H1 (cell line): ENCODE data around the gene MBNL3. TPM values are rescaled to one million over a fixed set of nuclear protein-coding genes. Genes with fewer than 3 reads are reported as not detected.
A peak's percentile ranks its signal among the peaks of the same experiment; 100 is the strongest.

Experiments used
- CTCF ChIA-PET: fragments of 300-600 bp; sonication (Branson Sonifier 250); formaldehyde crosslinking; loops from one replicate; lab custom pipeline; 2021; ENCODE audit not compliant: partially characterized antibody; lab: Charles Lee
- POLR2A ChIA-PET: fragments of 300-600 bp; sonication (Branson Sonifier 250); formaldehyde crosslinking; loops from one replicate; lab custom pipeline; 2021; ENCODE audit warnings: inconsistent platforms; ENCODE audit not compliant: partially characterized antibody; lab: Charles Lee
- DNase-seq, 2 experiments: peaks; one replicate each; pipeline versions ENCODE4 v3.0.0 to v3.0.0-alpha.2; 2010 to 2022; ENCODE audit warnings: low spot score in 2 of 2, low read depth in 1 of 2, mixed read lengths in 1 of 2
- FAIRE-seq: peaks from 2 replicates; lab custom pipeline; 2011; peaks lifted over from hg19 to GRCh38; lab: Jason Lieb, UNC
- H2AFZ ChIP-seq: 2 replicates; pipeline ENCODE4 v1.8.1; 2012; ENCODE audit warnings: low read length, inconsistent platforms
- H2AK5ac ChIP-seq: 2 replicates; pipeline ENCODE4 v1.6.1; 2013; ENCODE audit warnings: low read depth, low read length
- H2BK120ac ChIP-seq: replicated peaks from 2 replicates; pipeline ENCODE3; 2013; ENCODE audit warnings: low read depth, low read length, inconsistent platforms
- H2BK12ac ChIP-seq: 2 replicates; pipeline ENCODE4 v1.6.1; 2013; ENCODE audit warnings: low read depth, low read length
- H2BK15ac ChIP-seq: 2 replicates; pipeline ENCODE4 v1.6.1; 2013; ENCODE audit warnings: low read length
- H2BK20ac ChIP-seq: 2 replicates; pipeline ENCODE4 v1.6.1; 2013; ENCODE audit warnings: low read length
- H2BK5ac ChIP-seq: 2 replicates; pipeline ENCODE4 v1.6.1; 2013; ENCODE audit warnings: low read depth, low read length
- H3K14ac ChIP-seq: 2 replicates; pipeline ENCODE4 v1.6.1; 2013; ENCODE audit warnings: inconsistent platforms; ENCODE audit not compliant: insufficient read length
- H3K18ac ChIP-seq: 2 replicates; pipeline ENCODE4 v1.6.1; 2013; ENCODE audit warnings: low read length; ENCODE audit errors: extremely low read depth
- H3K23ac ChIP-seq: 2 replicates; pipeline ENCODE4 v1.6.1; 2013; ENCODE audit warnings: inconsistent platforms; ENCODE audit not compliant: insufficient read length
- H3K23me2 ChIP-seq: 2 replicates; pipeline ENCODE4 v1.6.1; 2013; ENCODE audit warnings: low read depth, low read length
- H3K27ac ChIP-seq: 2 replicates; pipeline ENCODE4 v1.6.1; 2011; ENCODE audit warnings: low read depth, low read length, inconsistent platforms
- H3K27me3 ChIP-seq, 4 experiments: replicated peaks in 1 of 4; 1 replicate in 1 of 4; 2 replicates in 3 of 4; pipeline versions ENCODE4 v1.6.1 to v1.8.1; 2011 to 2013; ENCODE audit warnings: low read length in 3 of 4, mild to moderate bottlenecking in 3 of 4, inconsistent platforms in 2 of 4, mixed read lengths in 2 of 4, moderate library complexity in 1 of 4; ENCODE audit not compliant: control insufficient read depth in 3 of 4, insufficient read depth in 3 of 4; ENCODE audit errors: extremely low read depth in 1 of 4
- H3K36me3 ChIP-seq, 4 experiments: 2 replicates each; pipeline versions ENCODE4 v1.6.1 to v1.8.1; 2011 to 2013; ENCODE audit warnings: mild to moderate bottlenecking in 4 of 4, low read length in 3 of 4, moderate library complexity in 2 of 4, control low read depth in 1 of 4, inconsistent platforms in 1 of 4; ENCODE audit not compliant: insufficient read depth in 4 of 4, control insufficient read depth in 2 of 4
- H3K4ac ChIP-seq: replicated peaks from 2 replicates; pipeline ENCODE3; 2013; ENCODE audit warnings: low read length, low read depth, mixed read lengths, inconsistent platforms; ENCODE audit not compliant: insufficient read length
- H3K4me1 ChIP-seq, 4 experiments: replicated peaks in 1 of 4; 1 replicate in 1 of 4; 2 replicates in 3 of 4; pipeline versions ENCODE4 v1.6.1 to v1.8.1; 2011 to 2013; ENCODE audit warnings: low read length in 3 of 4, inconsistent platforms in 2 of 4, mixed read lengths in 1 of 4; ENCODE audit not compliant: insufficient read depth in 4 of 4, control insufficient read depth in 3 of 4
- H3K4me2 ChIP-seq, 2 experiments: 2 replicates each; pipeline versions ENCODE4 v1.6.1 to v1.8.1; 2011 to 2013; ENCODE audit warnings: low read depth in 2 of 2, low read length in 2 of 2, control low read depth in 1 of 2, inconsistent platforms in 1 of 2, mild to moderate bottlenecking in 1 of 2; ENCODE audit not compliant: insufficient read depth in 1 of 2
- H3K4me3 ChIP-seq, 4 experiments: fragments of 200-600, 300-600 bp in 1 of 4; sonication (generic), shearing (Covaris generic), sonication (Bioruptor Twin) in 1 of 4; 2 replicates each; pipeline versions ENCODE4 v1.5.1 to v1.8.1; 2011 to 2016; ENCODE audit warnings: low read length in 4 of 4, low read depth in 3 of 4, control low read depth in 2 of 4, inconsistent platforms in 2 of 4, mild to moderate bottlenecking in 2 of 4, mixed read lengths in 1 of 4, moderate library complexity in 1 of 4; ENCODE audit not compliant: insufficient read depth in 2 of 4; ENCODE audit errors: extremely low read depth in 1 of 4
- H3K56ac ChIP-seq: replicated peaks from 2 replicates; pipeline ENCODE3; 2013; ENCODE audit warnings: low read depth, mild to moderate bottlenecking, mixed read lengths, low read length, inconsistent platforms; ENCODE audit not compliant: insufficient read length
- H3K79me1 ChIP-seq: 2 replicates; pipeline ENCODE4 v1.6.1; 2013; ENCODE audit warnings: low read depth, low read length, control low read depth
- H3K79me2 ChIP-seq, 2 experiments: 2 replicates each; pipeline versions ENCODE4 v1.6.1 to v1.8.1; 2012 to 2013; ENCODE audit warnings: low read length in 2 of 2, mild to moderate bottlenecking in 2 of 2, inconsistent platforms in 1 of 2; ENCODE audit not compliant: insufficient read depth in 2 of 2, control insufficient read depth in 1 of 2
- H3K9ac ChIP-seq, 4 experiments: replicated peaks in 1 of 4; 1 replicate in 1 of 4; 2 replicates in 3 of 4; pipeline versions ENCODE4 v1.6.1 to v1.8.1; 2011 to 2013; ENCODE audit warnings: low read depth in 3 of 4, low read length in 3 of 4, control low read depth in 2 of 4, mild to moderate bottlenecking in 2 of 4, moderate library complexity in 2 of 4, inconsistent platforms in 1 of 4; ENCODE audit errors: extremely low read depth in 1 of 4
- H3K9me3 ChIP-seq, 2 experiments: 2 replicates each; pipeline versions ENCODE4 v1.6.1 to v1.8.1; 2012 to 2013; ENCODE audit warnings: mild to moderate bottlenecking in 2 of 2, moderate library complexity in 2 of 2, control low read depth in 1 of 2, inconsistent platforms in 1 of 2, low read depth in 1 of 2, low read length in 1 of 2, mixed read lengths in 1 of 2; ENCODE audit not compliant: insufficient read depth in 2 of 2
- H4K20me1 ChIP-seq, 2 experiments: replicated peaks in 1 of 2; 2 replicates each; pipeline versions ENCODE3 to v1.8.1; 2011 to 2013; ENCODE audit warnings: inconsistent platforms in 2 of 2, low read length in 2 of 2, mild to moderate bottlenecking in 1 of 2; ENCODE audit not compliant: insufficient read depth in 2 of 2, control insufficient read depth in 1 of 2
- H4K5ac ChIP-seq: 2 replicates; pipeline ENCODE4 v1.6.1; 2013; ENCODE audit warnings: low read length, low read depth, mixed read lengths, inconsistent platforms; ENCODE audit not compliant: insufficient read length
- H4K8ac ChIP-seq: 2 replicates; pipeline ENCODE4 v1.8.0; 2013; ENCODE audit warnings: mild to moderate bottlenecking, moderate library complexity, low read length, inconsistent platforms; ENCODE audit not compliant: insufficient read depth; ENCODE audit errors: extremely low read depth
- H4K91ac ChIP-seq: replicated peaks from 2 replicates; pipeline ENCODE3; 2013; ENCODE audit warnings: low read length, mixed read lengths, inconsistent platforms; ENCODE audit not compliant: insufficient read length
- EGR1 ChIP-seq: IDR thresholded peaks from 2 replicates; pipeline ENCODE4 v1.6.1; 2011; ENCODE audit warnings: low read depth, low read length, borderline replicate concordance
- GTF2F1 ChIP-seq: IDR thresholded peaks from 2 replicates; pipeline ENCODE4 v1.6.1; 2012; ENCODE audit warnings: low read depth, low read length, improper control_type of control experiment, borderline replicate concordance
- HDAC6 ChIP-seq: IDR thresholded peaks from one replicate; pipeline ENCODE4 v1.7.1; 2012; ENCODE audit warnings: low read depth, mild to moderate bottlenecking, inconsistent platforms, low read length, moderate library complexity
- SIN3A ChIP-seq, 2 experiments: IDR thresholded peaks in 1 of 2; conservative IDR thresholded peaks in 1 of 2; 2 replicates each; pipeline ENCODE4 v1.6.1; 2011 to 2012; ENCODE audit warnings: low read length in 2 of 2, improper control_type of control experiment in 1 of 2, low read depth in 1 of 2, mild to moderate bottlenecking in 1 of 2
- TEAD4 ChIP-seq: IDR thresholded peaks from 2 replicates; pipeline ENCODE4 v1.6.1; 2012; ENCODE audit warnings: low read depth, low read length, inconsistent platforms, mixed read lengths
- WGBS, 2 experiments: shearing (Covaris generic) in 1 of 2; methylation state at CpG; one replicate each; pipeline versions ENCODE4 v1.1.6 to v1.1.7; 2013 to 2015; ENCODE audit warnings: low lambda C conversion rate in 2 of 2, mixed read lengths in 2 of 2, inconsistent platforms in 1 of 2, low coverage in 1 of 2, missing lambda C conversion rate in 1 of 2; ENCODE audit not compliant: insufficient replicate concordance in 2 of 2, insufficient coverage in 1 of 2, insufficient read length in 1 of 2; ENCODE audit errors: extremely low coverage in 1 of 2, missing lambda C conversion rate in 1 of 2; 5-methylcytosine and 5-hydroxymethylcytosine counted together
- polyA plus RNA-seq, 7 experiments: library from polyadenylated mRNA; depleted of rRNA in 3 of 7; stranded (reverse) in 5 of 7; unstranded in 2 of 7; fragments of >200 nt in 5 of 7; fragments of 200-250 nt in 2 of 7; gene quantifications; 1 replicate in 5 of 7; 2 replicates in 1 of 7; 4 replicates in 1 of 7; pipeline versions ENCODE4 v1.2.1 to v1.2.3, GENCODE V29; 2011 to 2013; ENCODE audit warnings: missing spikeins in 2 of 7, mixed read lengths in 2 of 7
- total RNA-seq: library from RNA; stranded (reverse); fragmentation: NEBNext Ultra II Directional; extraction: Animal tissue kit (Norgen Biotek cat#: 25700); gene quantifications from 2 replicates; pipeline ENCODE4 v1.2.1, GENCODE V29; 2021
- TF ChIP-seq, protein P1 (sequence below): IDR thresholded peaks from 2 replicates; pipeline ENCODE4 v1.6.1; 2011; ENCODE audit warnings: low read depth, mild to moderate bottlenecking, low read length; ENCODE audit not compliant: insufficient read depth

MBNL3 gene
- total and polyA plus RNA-seq, 2 of the 8 experiments (the other 6 are each of a cell fraction or from before 2014, with no cell fraction given), result 3.5 to 4.3 TPM

DNA sequence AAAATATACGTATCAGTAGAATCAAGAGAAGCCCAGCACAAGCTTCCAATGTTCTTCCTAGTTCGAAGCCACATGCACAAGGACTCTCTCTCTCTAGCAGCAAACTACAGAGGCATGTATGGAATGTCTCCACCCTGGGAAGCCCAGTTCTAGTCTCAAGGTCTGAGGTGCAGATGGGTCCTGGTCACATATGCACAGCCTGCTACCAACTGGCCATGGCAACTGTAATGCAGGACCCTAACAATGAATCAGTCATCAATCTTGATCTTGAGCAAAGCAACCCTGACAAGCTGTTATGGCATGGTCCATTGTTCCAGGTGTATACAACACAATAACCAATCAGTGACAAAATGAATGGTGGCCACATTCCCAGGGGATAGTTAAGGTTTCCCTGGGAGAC is 55.8 kb downstream of the MBNL3 start:
- POLR2A ChIA-PET, result interaction anchor here (1.8 kb wide), 1 partner anchor 20 kb away, joined by 5 read pairs; no protein-coding TSS in a partner anchor
- FAIRE-seq, result peak; percentile 55
- no peaks in the 10 kb centered on the region for H3K27me3 ChIP-seq

More for the DNA sequence above, 55.8 kb downstream of the MBNL3 start:
- CTCF ChIA-PET, result interaction anchor here (0.6 kb wide), 1 partner anchor 200 kb away, joined by 3 read pairs; no protein-coding TSS in a partner anchor
- Histone ChIP-seq H3K4me1 (no peaks in the 10 kb centered on the region), H3K9ac (no peak overlapping the region), H3K79me2 (no peaks in the 10 kb centered on the region), H3K79me1 (no peaks in the 10 kb centered on the region), H3K56ac (no peak overlapping the region), H2BK20ac (no peak overlapping the region), H3K14ac (no peak overlapping the region), H2BK12ac (no peak overlapping the region), H2BK15ac (no peak overlapping the region), H3K23me2 (no peaks in the 10 kb centered on the region), H2AK5ac (no peak overlapping the region), H4K91ac (no peak overlapping the region), H3K4ac (no peak overlapping the region), H3K18ac (no peak overlapping the region), H2AFZ (no peak overlapping the region), H3K4me2 (no peak overlapping the region), H3K23ac (no peak overlapping the region), H3K9me3 (no peaks in the 10 kb centered on the region), H3K36me3 (no peaks in the 10 kb centered on the region), H4K5ac (no peak overlapping the region), H2BK5ac (no peak overlapping the region), H3K4me3 (no peak overlapping the region), H4K20me1 (no peaks in the 10 kb centered on the region), H3K27ac (no peak overlapping the region), H4K8ac (no peak overlapping the region)
- no peak for DNase-seq
- WGBS, 2 experiments, result 82% methylated on average over 2 of the region's 2 CpGs; no CpG with 5 or more reads in 1 of the 2 experiments
- TF ChIP-seq, protein P1, sequence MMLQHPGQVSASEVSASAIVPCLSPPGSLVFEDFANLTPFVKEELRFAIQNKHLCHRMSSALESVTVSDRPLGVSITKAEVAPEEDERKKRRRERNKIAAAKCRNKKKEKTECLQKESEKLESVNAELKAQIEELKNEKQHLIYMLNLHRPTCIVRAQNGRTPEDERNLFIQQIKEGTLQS, result no peak
- TF ChIP-seq SIN3A (conservative IDR thresholded peaks at IDR 0.05 in 1 of 2, IDR thresholded peaks at IDR 0.05 in 1 of 2; ENCODE audit: low read depth in 1 of 2, low read length in 2 of 2) (no peak), GTF2F1 (no peak), HDAC6 (no peak), EGR1 (no peak), TEAD4 (peak; percentile 68; the same call in 1 of the 2 replicates)
- TF ChIP-seq, all 59 proteins: peak for 1
- H2BK120ac ChIP-seq, result no peak overlapping the region
